Colonic mucosa (tissue), 4 donors: ENCODE results near the gene PCDHA8. TPM values are rescaled to one million over a fixed set of nuclear protein-coding genes. Genes with fewer than 3 reads are reported as not detected.
"Not testable (repeated sequence)": the region's sequence is repeated elsewhere in the genome, so short reads cannot be mapped to it uniquely, and the experiment has no call there.

Source experiments
- DNase-seq: peaks from one replicate; pipeline ENCODE4 v3.0.0-alpha.2; 2020
- H3K27ac ChIP-seq: fragments of 200-600 bp; one replicate; pipeline ENCODE4 v1.8.0; 2021
- H3K27me3 ChIP-seq: fragments of 200-600 bp; one replicate; pipeline ENCODE4 v1.8.0; 2021
- H3K36me3 ChIP-seq: fragments of 200-600 bp; one replicate; pipeline ENCODE4 v1.8.0; 2021
- H3K4me1 ChIP-seq: fragments of 200-600 bp; one replicate; pipeline ENCODE4 v1.8.0; 2021; ENCODE audit warnings: mild to moderate bottlenecking
- H3K4me3 ChIP-seq: fragments of 200-600 bp; one replicate; pipeline ENCODE4 v1.8.0; 2021
- H3K9ac ChIP-seq, 2 donors: one replicate each; pipeline ENCODE4 v1.7.0; 2013; ENCODE audit warnings: control low read depth in 2 of 2, low read depth in 2 of 2, low read length in 2 of 2
- H3K9me3 ChIP-seq: fragments of 200-600 bp; one replicate; pipeline ENCODE4 v1.8.0; 2021
- CTCF ChIP-seq: fragments of 200-600 bp; IDR thresholded peaks from one replicate; pipeline ENCODE4 v1.8.0; 2022; ENCODE audit warnings: antibody characterized with exemption, mild to moderate bottlenecking
- intact Hi-C: fragments of 100-400 bp; cut with DNase I; formaldehyde crosslinking; loops from one replicate; pipeline ENCODE4 v1.14.1; 2022
- total RNA-seq, 2 donors: library from RNA; stranded (reverse); fragmentation: NEBNext Ultra II Directional in 1 of 2; extraction: Animal tissue kit (Norgen Biotek cat#: 25700) in 1 of 2; gene quantifications; one replicate each; pipeline ENCODE4 v1.2.1, GENCODE V29; 2021
- donor health status: healthy.
- donor health status: DM: no; HTN: no; CAD: no.
- donor health status: DM: no; HTN: no; CAD: no.

Gene PCDHA8
- total RNA-seq, 2 donors from 2014 or later: 0.10 TPM; not detected in 1

DNA sequence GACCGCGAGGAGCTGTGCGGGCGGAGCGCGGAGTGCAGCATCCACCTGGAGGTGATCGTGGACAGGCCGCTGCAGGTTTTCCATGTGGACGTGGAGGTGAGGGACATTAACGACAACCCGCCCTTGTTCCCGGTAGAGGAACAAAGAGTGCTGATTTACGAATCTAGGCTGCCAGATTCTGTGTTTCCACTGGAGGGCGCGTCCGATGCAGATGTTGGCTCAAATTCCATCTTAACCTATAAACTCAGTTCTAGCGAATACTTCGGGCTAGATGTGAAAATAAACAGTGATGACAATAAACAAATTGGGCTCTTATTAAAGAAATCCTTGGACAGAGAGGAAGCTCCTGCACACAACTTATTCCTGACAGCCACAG is 12.6 kb upstream of the PCDHA8 start:
- Histone ChIP-seq H3K9ac (no peak overlapping the region), H3K27me3 (no peaks in the 10 kb centered on the region), H3K27ac (no peak overlapping the region), H3K4me1 (no peaks in the 10 kb centered on the region), H3K9me3 (peaks cover 2% of the 10 kb centered on the region), H3K36me3 (no peaks in the 10 kb centered on the region), H3K4me3 (no peak overlapping the region)
- TF ChIP-seq CTCF: no peak
- DNase-seq: no peak
- intact Hi-C loops: no loop called here

GRCh38 chr5:140829511-140830501 is 11.2 kb upstream of the PCDHA8 start:
- H3K27me3 ChIP-seq, DNase-seq, intact Hi-C loops, H3K36me3 ChIP-seq, H3K4me3 ChIP-seq, H3K27ac ChIP-seq, H3K4me1 ChIP-seq, H3K9me3 ChIP-seq, H3K9ac ChIP-seq: not testable (repeated sequence)

GRCh38 chr5:140833993-140834392 is 7.0 kb upstream of the PCDHA8 start, which contains the start of gene PCDHA7:
TSS of gene PCDHA7 (plus strand) at chr5:140834269. CDS start at chr5:140834384, 115 bp downstream.
- no peaks in the 10 kb centered on the region for H3K27me3 ChIP-seq
- no peak within 1 kb of the TSS for H3K27ac ChIP-seq
- no peaks in the 10 kb centered on the region for H3K36me3 ChIP-seq
- H3K9me3 ChIP-seq: no peaks in the 10 kb centered on the region
- H3K4me3 ChIP-seq: no peak within 1 kb of the TSS
- no peaks in the 10 kb centered on the region for H3K4me1 ChIP-seq
- H3K9ac ChIP-seq: no peak within 1 kb of the TSS
- intact Hi-C loops: no loop called here
- no peak for TF ChIP-seq CTCF
- DNase-seq: no peak

DNA sequence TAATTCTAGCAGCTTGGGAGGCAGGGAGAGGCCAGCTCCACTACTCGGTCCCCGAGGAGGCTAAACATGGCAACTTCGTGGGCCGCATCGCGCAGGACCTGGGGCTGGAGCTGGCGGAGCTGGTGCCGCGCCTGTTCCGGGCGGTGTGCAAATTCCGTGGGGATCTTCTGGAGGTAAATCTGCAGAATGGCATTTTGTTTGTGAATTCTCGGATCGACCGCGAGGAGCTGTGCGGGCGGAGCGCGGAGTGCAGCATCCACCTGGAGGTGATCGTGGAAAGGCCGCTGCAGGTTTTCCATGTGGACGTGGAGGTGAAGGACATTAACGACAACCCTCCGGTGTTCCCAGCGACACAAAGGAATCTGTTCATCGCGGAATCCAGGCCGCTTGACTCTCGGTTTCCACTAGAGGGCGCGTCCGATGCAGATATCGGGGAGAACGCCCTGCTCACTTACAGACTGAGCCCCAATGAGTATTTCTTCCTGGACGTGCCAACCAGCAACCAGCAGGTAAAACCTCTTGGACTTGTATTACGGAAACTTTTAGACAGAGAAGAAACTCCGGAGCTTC is 6.5 kb upstream of the PCDHA8 start:
- H3K27me3 ChIP-seq, H3K4me1 ChIP-seq, H3K9me3 ChIP-seq, DNase-seq, H3K4me3 ChIP-seq, intact Hi-C loops, H3K36me3 ChIP-seq, H3K9ac ChIP-seq, H3K27ac ChIP-seq: not testable (repeated sequence)

- Histone ChIP-seq H3K27ac (no peak overlapping the region), H3K9me3 (no peaks in the 10 kb centered on the region), H3K4me1 (no peaks in the 10 kb centered on the region), H3K9ac (no peak overlapping the region), H3K4me3 (no peak overlapping the region), H3K36me3 (no peaks in the 10 kb centered on the region), H3K27me3 (no peaks in the 10 kb centered on the region)
- DNase-seq: no peak
- intact Hi-C loops: no loop called here
- no peak for TF ChIP-seq CTCF
Measured at GRCh38 chr5:140835622-140836510, 5.1 kb upstream of the PCDHA8 start.
